Pancreas (tissue), 10 donors: ENCODE measurements around the gene ATRNL1. TPM values are rescaled to one million over a fixed set of nuclear protein-coding genes. Genes with fewer than 3 reads are reported as not detected.

Source experiments
- ATAC-seq, 4 donors: fragments of 200-7000 bp; cut with Tn5 transposase; one replicate each; pipeline versions ENCODE4 v1.8.0 to v1.9.1; 2020; ENCODE audit warnings: mild to moderate bottlenecking in 4 of 4, moderate library complexity in 4 of 4
- DNase-seq, 6 donors: peaks; one replicate each; pipeline ENCODE4 v3.0.0-alpha.2; 2020
- FAIRE-seq: peaks from 2 replicates; lab custom pipeline; 2012; peaks lifted over from hg19 to GRCh38; lab: Jason Lieb, UNC
- H3K27ac ChIP-seq, 4 donors: fragments of 200-600 bp; sonication (generic); 1 replicate in 3 of 4; 2 replicates in 1 of 4; pipeline versions ENCODE4 v1.5.0 to v1.8.0; 2020
- H3K27me3 ChIP-seq, 4 donors: fragments of 200-600 bp; one replicate each; pipeline ENCODE4 v1.8.0; 2021
- H3K36me3 ChIP-seq, 3 donors: fragments of 200-600 bp; sonication (generic) in 1 of 3; one replicate each; pipeline versions ENCODE4 v1.5.0 to v1.8.0; 2020 to 2021
- H3K4me1 ChIP-seq, 3 donors: fragments of 200-600 bp; one replicate each; pipeline ENCODE4 v1.8.0; 2021
- H3K4me3 ChIP-seq, 4 donors: fragments of 200-600 bp; sonication (generic) in 2 of 4; one replicate each; pipeline versions ENCODE4 v1.5.0 to v1.8.0; 2020 to 2021
- H3K9me3 ChIP-seq, 4 donors: fragments of 200-600 bp; one replicate each; pipeline ENCODE4 v1.8.0; 2021
- WGBS, 2 donors: extraction: QIAGEN DNeasy Blood & Tissue Kit; methylation state at CpG; one replicate each; pipeline ENCODE4 v1.1.7; 2013; 5-methylcytosine and 5-hydroxymethylcytosine counted together
- intact Hi-C, 3 donors: fragments of 100-400 bp; cut with DNase I; formaldehyde crosslinking; loops; one replicate each; pipeline versions ENCODE4 v1.11.1 to v1.14.2; 2022
- polyA plus RNA-seq, 2 donors: library from polyadenylated mRNA; stranded (reverse); fragments of 200-250 nt; gene quantifications; one replicate each; pipeline ENCODE4 v1.2.3, GENCODE V29; 2013
- total RNA-seq, 6 donors: library from RNA; stranded (reverse); fragmentation: NEBNext Ultra II Directional in 4 of 6; extraction: Animal tissue kit (Norgen Biotek cat#: 25700) in 4 of 6; gene quantifications; one replicate each; pipeline versions ENCODE4 v1.2.1 to v1.2.4, GENCODE V29; 2021 to 2023
- TF ChIP-seq, protein P1 (sequence below), 4 donors: fragments of 200-600 bp; sonication (generic) in 3 of 4; IDR thresholded peaks; one replicate each; pipeline versions ENCODE4 v1.5.0 to v1.8.0; 2021; ENCODE audit warnings: antibody characterized with exemption in 4 of 4
- donor health status: healthy with polysubstance abuse.
- donor health status: DM: no; HTN: no; CAD: no; lungs with moderate emphysema.
- donor health status: DM: no; HTN: no; CAD: no.
- donor health status: control.
- donor health status: control.
- donor health status: Bipolar disorder and iron deficiency.
- donor health status: DM: yes; HTN: yes; CAD: no.
- donor health status: DM: no; HTN: no; CAD: no.
- donor health status: DM: no; HTN: no; CAD: no.
- donor health status: DM: yes; HTN: yes; CAD: no.

ATRNL1 gene
- total and polyA plus RNA-seq, 8 donors: 0.91 to 5.7 (median 3.9) TPM

DNA sequence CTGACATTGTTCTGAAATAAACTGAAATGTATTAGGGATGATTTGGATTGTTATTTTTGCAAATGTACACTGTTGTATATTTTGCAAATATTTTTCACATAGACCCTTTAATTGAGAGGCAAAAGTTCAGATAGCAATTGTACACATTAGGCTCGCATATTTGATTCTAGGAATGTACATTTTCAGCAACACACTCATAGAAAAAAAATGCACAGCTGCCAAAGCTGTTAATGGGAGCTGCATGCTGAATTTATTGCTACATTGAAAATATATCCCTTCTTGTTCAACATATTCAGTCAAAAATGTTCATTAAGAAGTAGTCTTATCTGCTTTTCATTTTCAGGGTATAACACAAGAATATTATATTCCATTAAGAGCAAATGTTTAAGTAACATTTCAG lies 512.9 kb downstream of the ATRNL1 start:
- H3K27ac ChIP-seq: no peak overlapping the region
- H3K36me3 ChIP-seq: no peaks in the 10 kb centered on the region
- H3K4me3 ChIP-seq: no peak overlapping the region
- WGBS, 2 donors: 61 to 80% methylated on average over 1 of the region's 1 CpG
- TF ChIP-seq, protein P1, sequence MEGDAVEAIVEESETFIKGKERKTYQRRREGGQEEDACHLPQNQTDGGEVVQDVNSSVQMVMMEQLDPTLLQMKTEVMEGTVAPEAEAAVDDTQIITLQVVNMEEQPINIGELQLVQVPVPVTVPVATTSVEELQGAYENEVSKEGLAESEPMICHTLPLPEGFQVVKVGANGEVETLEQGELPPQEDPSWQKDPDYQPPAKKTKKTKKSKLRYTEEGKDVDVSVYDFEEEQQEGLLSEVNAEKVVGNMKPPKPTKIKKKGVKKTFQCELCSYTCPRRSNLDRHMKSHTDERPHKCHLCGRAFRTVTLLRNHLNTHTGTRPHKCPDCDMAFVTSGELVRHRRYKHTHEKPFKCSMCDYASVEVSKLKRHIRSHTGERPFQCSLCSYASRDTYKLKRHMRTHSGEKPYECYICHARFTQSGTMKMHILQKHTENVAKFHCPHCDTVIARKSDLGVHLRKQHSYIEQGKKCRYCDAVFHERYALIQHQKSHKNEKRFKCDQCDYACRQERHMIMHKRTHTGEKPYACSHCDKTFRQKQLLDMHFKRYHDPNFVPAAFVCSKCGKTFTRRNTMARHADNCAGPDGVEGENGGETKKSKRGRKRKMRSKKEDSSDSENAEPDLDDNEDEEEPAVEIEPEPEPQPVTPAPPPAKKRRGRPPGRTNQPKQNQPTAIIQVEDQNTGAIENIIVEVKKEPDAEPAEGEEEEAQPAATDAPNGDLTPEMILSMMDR (IDR thresholded peaks at IDR 0.05): no peak
- H3K9me3 ChIP-seq: no peaks in the 10 kb centered on the region
- DNase-seq (no peak), ATAC-seq (no peak), FAIRE-seq (no peak)
- no peaks in the 10 kb centered on the region for H3K27me3 ChIP-seq
- intact Hi-C loops: no loop called here
- no peaks in the 10 kb centered on the region for H3K4me1 ChIP-seq

DNA sequence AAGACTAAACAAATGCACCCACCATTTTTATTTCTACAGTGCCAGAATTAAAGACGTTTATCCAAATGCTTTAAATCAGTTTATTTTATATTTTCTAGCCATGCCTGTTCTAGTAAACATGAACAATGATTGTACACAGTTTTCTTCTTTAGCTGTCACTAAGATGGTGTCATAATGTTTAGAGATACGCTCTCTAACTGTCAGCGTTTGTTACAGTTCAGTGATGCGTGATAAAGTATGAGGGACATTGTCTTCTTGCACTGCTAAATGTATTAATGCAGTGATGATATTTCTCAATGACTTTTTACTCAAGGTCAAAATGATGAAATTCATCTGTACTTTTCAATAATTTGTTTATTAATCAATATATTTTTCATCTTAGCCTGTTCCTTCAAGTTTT lies 513.6 kb downstream of the ATRNL1 start:
- intact Hi-C loops: no loop called here
- DNase-seq: no peak
- Histone ChIP-seq H3K27me3 (no peaks in the 10 kb centered on the region), H3K4me1 (no peaks in the 10 kb centered on the region), H3K27ac (no peak overlapping the region), H3K4me3 (no peak overlapping the region), H3K9me3 (no peaks in the 10 kb centered on the region), H3K36me3 (no peaks in the 10 kb centered on the region)
- ATAC-seq: no peak
- TF ChIP-seq, protein P1 (IDR thresholded peaks at IDR 0.05): no peak
- no peak for FAIRE-seq
- 70 to 75% methylated on average over 4 of the region's 4 CpGs for WGBS, 2 donors

DNA sequence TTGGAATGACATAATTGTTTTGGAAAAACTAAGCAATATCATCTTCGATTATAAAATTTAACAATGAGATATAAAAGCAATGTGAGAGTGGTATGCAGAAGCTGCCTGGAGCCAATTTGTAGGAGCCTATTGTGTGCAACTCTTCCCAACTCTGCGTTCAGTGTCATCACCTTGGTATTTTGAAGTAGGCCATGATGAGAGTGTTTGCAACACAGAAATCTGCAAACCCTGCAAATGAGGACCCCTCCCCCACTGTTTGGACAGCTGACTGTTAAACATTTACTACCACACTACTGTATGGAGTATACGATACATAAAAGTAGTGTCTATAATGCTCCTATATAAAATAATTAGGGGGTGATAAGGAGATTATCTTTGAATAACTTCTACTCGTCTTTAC lies 531.3 kb downstream of the ATRNL1 start:
- 72 to 76% methylated on average over 4 of the region's 4 CpGs for WGBS, 2 donors
- H3K27me3 ChIP-seq: no peaks in the 10 kb centered on the region
- no peak for FAIRE-seq
- no peaks in the 10 kb centered on the region for H3K9me3 ChIP-seq
- TF ChIP-seq, protein P1 (IDR thresholded peaks at IDR 0.05): no peak
- H3K4me1 ChIP-seq: no peaks in the 10 kb centered on the region
- intact Hi-C loops: no loop called here
- H3K27ac ChIP-seq: no peak overlapping the region
- DNase-seq: no peak
- H3K36me3 ChIP-seq: no peaks in the 10 kb centered on the region
- no peak overlapping the region for H3K4me3 ChIP-seq
- ATAC-seq: no peak

DNA sequence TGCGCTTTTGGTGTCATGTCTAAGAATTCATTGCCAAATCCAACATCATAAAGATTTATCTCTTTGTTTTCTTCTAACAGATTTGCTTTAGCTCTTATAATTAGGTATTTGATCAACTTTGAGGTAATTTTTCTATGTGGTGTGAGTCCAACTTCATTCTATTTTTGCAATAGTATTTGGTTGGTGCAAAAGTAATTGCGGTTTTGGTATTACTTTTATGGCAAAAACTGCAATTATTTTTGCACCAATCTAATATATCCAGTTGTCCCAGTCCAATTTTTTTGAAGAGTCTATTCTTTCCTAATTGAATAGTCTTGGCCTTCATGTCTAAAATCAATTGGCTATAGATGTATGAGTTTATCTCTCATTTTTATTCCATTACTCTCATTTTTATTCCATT lies 535.5 kb downstream of the ATRNL1 start:
- Histone ChIP-seq H3K9me3 (no peaks in the 10 kb centered on the region), H3K4me1 (no peaks in the 10 kb centered on the region), H3K36me3 (no peaks in the 10 kb centered on the region), H3K27me3 (no peaks in the 10 kb centered on the region), H3K27ac (no peak overlapping the region), H3K4me3 (no peak overlapping the region)
- ATAC-seq (no peak), FAIRE-seq (no peak), DNase-seq (no peak)
- TF ChIP-seq, protein P1 (IDR thresholded peaks at IDR 0.05): no peak
- intact Hi-C loops: no loop called here
- WGBS, 2 donors: 69 to 72% methylated on average over 2 of the region's 2 CpGs

DNA sequence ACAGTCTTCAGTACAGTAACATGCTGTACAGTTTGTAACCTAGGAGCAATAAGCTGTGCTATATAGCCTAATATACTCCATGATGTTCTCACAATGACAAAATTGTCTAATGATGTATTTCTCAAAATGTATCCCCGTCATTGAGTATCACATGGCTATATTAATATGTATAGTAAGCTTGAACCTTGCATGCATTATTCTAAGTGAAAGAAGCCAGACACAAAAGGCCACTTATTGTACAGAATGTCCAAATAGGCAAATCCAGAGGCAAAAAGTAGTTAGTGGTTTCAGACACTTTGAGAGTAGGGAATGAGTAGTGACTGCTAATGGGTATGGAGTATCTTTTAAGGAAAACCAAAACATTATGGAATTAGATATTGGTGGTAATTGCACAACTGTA lies 545.1 kb downstream of the ATRNL1 start:
- no peaks in the 10 kb centered on the region for H3K9me3 ChIP-seq
- H3K27me3 ChIP-seq: no peaks in the 10 kb centered on the region
- TF ChIP-seq, protein P1 (IDR thresholded peaks at IDR 0.05): no peak
- WGBS, 2 donors: 83 to 92% methylated on average over 1 of the region's 1 CpG
- no peak overlapping the region for H3K4me3 ChIP-seq
- H3K27ac ChIP-seq: no peak overlapping the region
- ATAC-seq (no peak), DNase-seq (no peak), FAIRE-seq (no peak)
- intact Hi-C loops: no loop called here
- H3K36me3 ChIP-seq: no peaks in the 10 kb centered on the region
- no peaks in the 10 kb centered on the region for H3K4me1 ChIP-seq
